ENCODE data around the gene MEGF9.

The MEGF9 gene

DNA sequence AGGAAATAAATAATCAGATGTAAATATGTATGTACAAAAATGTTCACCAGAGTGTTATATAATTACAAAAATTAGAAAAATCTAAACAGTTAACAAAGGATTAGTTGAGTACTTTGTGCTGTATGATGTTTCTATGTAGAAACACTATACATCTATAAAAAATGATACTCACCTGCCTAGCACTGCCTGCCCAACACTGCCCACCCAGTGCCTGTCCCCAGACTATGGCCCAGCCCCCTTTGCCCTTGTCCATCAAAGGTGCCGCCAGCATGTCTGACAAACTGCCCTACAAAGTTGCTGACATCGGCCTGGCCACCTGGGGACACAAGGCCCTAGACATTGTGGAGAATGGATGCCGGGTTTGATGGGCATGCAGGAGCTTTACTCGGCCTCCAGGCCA, 6.1 kb upstream of the MEGF9 start:
- Histone ChIP-seq H3K4me1 (peaks cover 0 to 14% (median 3%) of the 10 kb centered on the region in 4 donors), H3K4me3 (no peak overlapping the region), H3K27me3 (no peaks in the 10 kb centered on the region), H3K9me3 (no peaks in the 10 kb centered on the region), H3K36me3 (no peaks in the 10 kb centered on the region), H3K27ac (no peak overlapping the region)
- intact Hi-C loops (cut with DNase I; ENCODE audit: low total_unique reads), result loop anchor here (5.0 kb wide), 1 partner anchor 1427 kb away; no protein-coding TSS in a partner anchor
- TF ChIP-seq, protein P1, sequence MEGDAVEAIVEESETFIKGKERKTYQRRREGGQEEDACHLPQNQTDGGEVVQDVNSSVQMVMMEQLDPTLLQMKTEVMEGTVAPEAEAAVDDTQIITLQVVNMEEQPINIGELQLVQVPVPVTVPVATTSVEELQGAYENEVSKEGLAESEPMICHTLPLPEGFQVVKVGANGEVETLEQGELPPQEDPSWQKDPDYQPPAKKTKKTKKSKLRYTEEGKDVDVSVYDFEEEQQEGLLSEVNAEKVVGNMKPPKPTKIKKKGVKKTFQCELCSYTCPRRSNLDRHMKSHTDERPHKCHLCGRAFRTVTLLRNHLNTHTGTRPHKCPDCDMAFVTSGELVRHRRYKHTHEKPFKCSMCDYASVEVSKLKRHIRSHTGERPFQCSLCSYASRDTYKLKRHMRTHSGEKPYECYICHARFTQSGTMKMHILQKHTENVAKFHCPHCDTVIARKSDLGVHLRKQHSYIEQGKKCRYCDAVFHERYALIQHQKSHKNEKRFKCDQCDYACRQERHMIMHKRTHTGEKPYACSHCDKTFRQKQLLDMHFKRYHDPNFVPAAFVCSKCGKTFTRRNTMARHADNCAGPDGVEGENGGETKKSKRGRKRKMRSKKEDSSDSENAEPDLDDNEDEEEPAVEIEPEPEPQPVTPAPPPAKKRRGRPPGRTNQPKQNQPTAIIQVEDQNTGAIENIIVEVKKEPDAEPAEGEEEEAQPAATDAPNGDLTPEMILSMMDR (IDR thresholded peaks at IDR 0.05), result no peak
- no peak for DNase-seq

DNA sequence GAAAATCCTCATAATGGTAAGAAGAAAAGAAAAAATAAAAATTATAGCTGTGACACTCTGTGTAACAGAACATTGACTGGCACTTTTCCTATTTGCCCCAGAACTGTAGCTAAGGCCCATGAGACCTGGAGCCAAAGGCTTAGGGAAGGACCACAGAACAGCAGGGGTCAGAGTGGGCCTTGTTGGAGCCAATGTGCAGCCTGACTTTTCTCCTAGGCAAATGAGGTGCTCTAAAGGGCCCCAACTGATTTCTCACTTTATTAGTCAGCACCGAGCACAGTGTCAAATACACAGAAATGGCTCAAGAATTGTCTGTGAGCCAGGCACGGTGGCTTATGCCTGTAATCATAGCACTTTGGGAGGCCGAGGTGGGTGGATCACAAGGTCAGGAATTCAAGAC, 4.0 kb upstream of the MEGF9 start:
- intact Hi-C loops (cut with DNase I; ENCODE audit: low total_unique reads), result no loop called here
- Histone ChIP-seq H3K36me3 (no peaks in the 10 kb centered on the region), H3K4me3 (no peak overlapping the region), H3K27ac (no peak overlapping the region), H3K9me3 (no peaks in the 10 kb centered on the region), H3K4me1 (peaks cover 0 to 15% (median 10%) of the 10 kb centered on the region in 4 donors), H3K27me3 (no peaks in the 10 kb centered on the region)
- DNase-seq, result no peak
- TF ChIP-seq, protein P1 (IDR thresholded peaks at IDR 0.05), result no peak

DNA sequence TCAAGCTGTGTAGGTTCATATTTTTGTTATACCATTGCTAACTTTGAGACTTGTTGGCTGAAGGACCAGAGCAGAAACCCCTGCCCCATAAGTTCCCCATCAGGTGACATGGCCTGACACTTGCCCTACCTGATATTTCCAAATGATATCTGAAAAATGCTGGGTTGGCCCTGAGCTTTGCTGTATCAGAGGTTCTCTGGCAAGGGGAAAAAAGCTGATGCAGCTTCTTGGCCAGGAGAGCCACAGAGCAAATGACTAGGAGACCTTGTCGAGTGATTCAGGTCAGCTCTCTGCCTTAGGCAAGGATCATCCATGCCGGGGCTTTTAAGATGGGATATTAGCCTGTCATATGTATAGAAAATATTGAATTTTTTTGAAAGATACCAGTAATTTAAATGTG, 2.9 kb upstream of the MEGF9 start:
- Histone ChIP-seq H3K4me3 (no peak overlapping the region), H3K27me3 (no peaks in the 10 kb centered on the region), H3K9me3 (no peaks in the 10 kb centered on the region), H3K27ac (no peak overlapping the region), H3K36me3 (no peaks in the 10 kb centered on the region), H3K4me1 (peaks cover 0 to 21% (median 14%) of the 10 kb centered on the region in 4 donors)
- TF ChIP-seq, protein P1 (IDR thresholded peaks at IDR 0.05), result no peak
- DNase-seq, result no peak
- intact Hi-C loops (cut with DNase I; ENCODE audit: low total_unique reads), result no loop called here

DNA sequence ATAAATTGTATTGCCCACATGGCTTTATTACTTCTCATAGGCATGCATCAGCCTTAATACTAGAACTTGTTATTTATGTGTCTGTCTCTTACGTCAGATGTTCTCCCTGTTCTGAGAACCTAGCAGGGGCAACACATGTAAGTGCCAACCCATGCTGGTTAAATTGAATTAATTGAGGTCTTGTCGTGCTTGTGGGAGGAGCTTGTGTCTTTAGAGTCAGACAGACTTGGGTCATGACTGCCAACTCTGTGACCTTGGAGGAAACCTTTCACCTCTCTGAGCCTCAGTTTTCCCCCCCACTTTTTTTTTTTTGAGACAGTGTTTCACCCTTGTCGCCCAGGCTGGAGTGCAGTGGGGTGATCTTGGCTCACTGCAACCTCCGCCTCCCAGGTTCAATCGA, 2.2 kb upstream of the MEGF9 start:
- Histone ChIP-seq H3K36me3 (no peaks in the 10 kb centered on the region), H3K9me3 (no peaks in the 10 kb centered on the region), H3K4me3 (no peak overlapping the region), H3K27me3 (no peaks in the 10 kb centered on the region), H3K27ac (no peak overlapping the region), H3K4me1 (peaks cover 0 to 27% (median 21%) of the 10 kb centered on the region in 4 donors)
- DNase-seq, result no peak
- intact Hi-C loops (cut with DNase I; ENCODE audit: low total_unique reads), result no loop called here
- TF ChIP-seq, protein P1 (IDR thresholded peaks at IDR 0.05), result no peak

DNA sequence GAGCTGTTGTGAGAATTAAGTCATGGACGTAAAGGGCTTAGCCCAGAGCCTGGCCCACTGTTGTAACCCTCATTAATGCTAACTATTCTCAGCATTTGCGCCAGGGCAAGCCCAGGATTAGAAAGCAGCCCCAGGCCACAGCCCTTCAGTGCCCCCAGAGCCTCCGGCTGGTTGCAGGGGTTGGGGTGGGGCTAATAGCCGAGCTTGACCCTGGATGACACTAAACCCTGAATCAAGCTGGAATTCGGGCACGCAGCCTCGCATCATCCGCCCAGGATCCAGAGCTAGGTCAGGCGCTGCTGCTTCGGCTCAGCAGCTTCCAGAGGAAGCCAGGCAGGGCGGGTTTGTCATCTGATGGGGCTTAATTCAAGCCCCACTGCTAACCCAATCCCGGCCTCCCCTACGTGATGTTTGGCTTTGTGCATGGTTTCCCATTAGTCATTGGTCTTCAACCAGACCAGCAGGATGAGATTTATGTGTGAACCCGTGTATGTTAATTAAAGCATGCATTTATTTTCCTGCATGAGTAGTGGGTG, 1.2 kb upstream of the MEGF9 start:
- intact Hi-C loops (cut with DNase I; ENCODE audit: low total_unique reads), result no loop called here
- Histone ChIP-seq H3K4me3 (peak overlapping the region; percentile 87 to 91), H3K27me3 (no peaks in the 10 kb centered on the region), H3K27ac (peak overlapping the region; percentile 72 to 85), H3K36me3 (no peaks in the 10 kb centered on the region), H3K9me3 (no peaks in the 10 kb centered on the region), H3K4me1 (peaks cover 0 to 35% (median 27%) of the 10 kb centered on the region in 4 donors)
- DNase-seq, result peak; percentile 73 to 74
- TF ChIP-seq, protein P1 (IDR thresholded peaks at IDR 0.05), result no peak

All from tibial artery (tissue), 4 donors.